Right forelimb (tissue), 1 donor: ENCODE results near the gene PRKCQ.
"Not testable (repeated sequence)": the region's sequence is repeated elsewhere in the genome, so short reads cannot be mapped to it uniquely, and the experiment has no call there.

Experiments used
- DNase-seq: peaks from one replicate; pipeline ENCODE4 v3.0.0-alpha.2; 2018

The PRKCQ gene

GRCh38 chr10:6592080-6592479 lies 12.0 kb upstream of the PRKCQ start:
- no peak for DNase-seq

- no peak for DNase-seq
Observed at GRCh38 chr10:6591668-6592067, 11.6 kb upstream of the PRKCQ start.

GRCh38 chr10:6590100-6590499 lies 10.0 kb upstream of the PRKCQ start:
- DNase-seq = no peak

- DNase-seq = no peak
Observed at GRCh38 chr10:6589287-6590094, 9.4 kb upstream of the PRKCQ start.

- no peak for DNase-seq
Observed at GRCh38 chr10:6588845-6589244, 8.8 kb upstream of the PRKCQ start.

- DNase-seq = no peak
Observed at GRCh38 chr10:6588082-6588481, 8.0 kb upstream of the PRKCQ start.

- no peak for DNase-seq
Observed at GRCh38 chr10:6586501-6586900, 6.4 kb upstream of the PRKCQ start.

- no peak for DNase-seq
Observed at GRCh38 chr10:6583447-6583846, 3.4 kb upstream of the PRKCQ start.

- not testable (repeated sequence) for DNase-seq
Observed at GRCh38 chr10:6582913-6583312, 2.8 kb upstream of the PRKCQ start.

- no peak for DNase-seq
Observed at GRCh38 chr10:6582298-6582697, 2.2 kb upstream of the PRKCQ start.

GRCh38 chr10:6581778-6582228 lies 1.7 kb upstream of the PRKCQ start:
- no peak for DNase-seq

- not testable (repeated sequence) for DNase-seq
Observed at GRCh38 chr10:6581223-6581622, 1.1 kb upstream of the PRKCQ start.

- DNase-seq = peak; percentile 86
Observed at GRCh38 chr10:6580279-6581029, 378 bp upstream of the PRKCQ start.

- no peak for DNase-seq
Observed at GRCh38 chr10:6579183-6579903, 733 bp downstream of the PRKCQ start.

- no peak for DNase-seq
Observed at GRCh38 chr10:6578795-6579182, 1.3 kb downstream of the PRKCQ start.

- no peak for DNase-seq
Observed at GRCh38 chr10:6578251-6578771, 1.8 kb downstream of the PRKCQ start.

GRCh38 chr10:6576326-6576725 lies 3.8 kb downstream of the PRKCQ start:
- no peak for DNase-seq

- no peak for DNase-seq
Observed at GRCh38 chr10:6574664-6575176, 5.4 kb downstream of the PRKCQ start.

- no peak for DNase-seq
Observed at GRCh38 chr10:6570893-6571292, 9.2 kb downstream of the PRKCQ start.

GRCh38 chr10:6569259-6569658 lies 10.8 kb downstream of the PRKCQ start:
- no peak for DNase-seq

- no peak for DNase-seq
Observed at GRCh38 chr10:6567884-6568283, 12.2 kb downstream of the PRKCQ start.

- no peak for DNase-seq
Observed at GRCh38 chr10:6567203-6567703, 12.8 kb downstream of the PRKCQ start.

- no peak for DNase-seq
Observed at GRCh38 chr10:6565588-6565987, 14.5 kb downstream of the PRKCQ start.
